GM12872 (cell line): ENCODE measurements around the gene UPK3B.
"Not testable (repeated sequence)": the region's sequence is repeated elsewhere in the genome, so short reads cannot be mapped to it uniquely, and the experiment has no call there.

Source experiments
- TF ChIP-seq, protein P1 (sequence below): IDR thresholded peaks from 3 replicates; pipeline ENCODE4 v1.5.1; 2011; ENCODE audit warnings: low read depth, mild to moderate bottlenecking, low read length, moderate library complexity; ENCODE audit not compliant: insufficient read depth

The UPK3B gene

GRCh38 chr7:76509931-76510877 is at the start of gene UPK3B:
UPK3B (plus strand) TSS chr7:76510552; CDS start chr7:76510653, 101 bp downstream.
- TF ChIP-seq, protein P1, sequence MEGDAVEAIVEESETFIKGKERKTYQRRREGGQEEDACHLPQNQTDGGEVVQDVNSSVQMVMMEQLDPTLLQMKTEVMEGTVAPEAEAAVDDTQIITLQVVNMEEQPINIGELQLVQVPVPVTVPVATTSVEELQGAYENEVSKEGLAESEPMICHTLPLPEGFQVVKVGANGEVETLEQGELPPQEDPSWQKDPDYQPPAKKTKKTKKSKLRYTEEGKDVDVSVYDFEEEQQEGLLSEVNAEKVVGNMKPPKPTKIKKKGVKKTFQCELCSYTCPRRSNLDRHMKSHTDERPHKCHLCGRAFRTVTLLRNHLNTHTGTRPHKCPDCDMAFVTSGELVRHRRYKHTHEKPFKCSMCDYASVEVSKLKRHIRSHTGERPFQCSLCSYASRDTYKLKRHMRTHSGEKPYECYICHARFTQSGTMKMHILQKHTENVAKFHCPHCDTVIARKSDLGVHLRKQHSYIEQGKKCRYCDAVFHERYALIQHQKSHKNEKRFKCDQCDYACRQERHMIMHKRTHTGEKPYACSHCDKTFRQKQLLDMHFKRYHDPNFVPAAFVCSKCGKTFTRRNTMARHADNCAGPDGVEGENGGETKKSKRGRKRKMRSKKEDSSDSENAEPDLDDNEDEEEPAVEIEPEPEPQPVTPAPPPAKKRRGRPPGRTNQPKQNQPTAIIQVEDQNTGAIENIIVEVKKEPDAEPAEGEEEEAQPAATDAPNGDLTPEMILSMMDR: no peak

- TF ChIP-seq, protein P1: not testable (repeated sequence)
Measured at GRCh38 chr7:76461464-76462101, 48.8 kb upstream of the UPK3B start, which contains the start of gene DTX2. DTX2 (plus strand) TSS chr7:76461709; CDS start chr7:76480510, 18,801 bp downstream.

DNA sequence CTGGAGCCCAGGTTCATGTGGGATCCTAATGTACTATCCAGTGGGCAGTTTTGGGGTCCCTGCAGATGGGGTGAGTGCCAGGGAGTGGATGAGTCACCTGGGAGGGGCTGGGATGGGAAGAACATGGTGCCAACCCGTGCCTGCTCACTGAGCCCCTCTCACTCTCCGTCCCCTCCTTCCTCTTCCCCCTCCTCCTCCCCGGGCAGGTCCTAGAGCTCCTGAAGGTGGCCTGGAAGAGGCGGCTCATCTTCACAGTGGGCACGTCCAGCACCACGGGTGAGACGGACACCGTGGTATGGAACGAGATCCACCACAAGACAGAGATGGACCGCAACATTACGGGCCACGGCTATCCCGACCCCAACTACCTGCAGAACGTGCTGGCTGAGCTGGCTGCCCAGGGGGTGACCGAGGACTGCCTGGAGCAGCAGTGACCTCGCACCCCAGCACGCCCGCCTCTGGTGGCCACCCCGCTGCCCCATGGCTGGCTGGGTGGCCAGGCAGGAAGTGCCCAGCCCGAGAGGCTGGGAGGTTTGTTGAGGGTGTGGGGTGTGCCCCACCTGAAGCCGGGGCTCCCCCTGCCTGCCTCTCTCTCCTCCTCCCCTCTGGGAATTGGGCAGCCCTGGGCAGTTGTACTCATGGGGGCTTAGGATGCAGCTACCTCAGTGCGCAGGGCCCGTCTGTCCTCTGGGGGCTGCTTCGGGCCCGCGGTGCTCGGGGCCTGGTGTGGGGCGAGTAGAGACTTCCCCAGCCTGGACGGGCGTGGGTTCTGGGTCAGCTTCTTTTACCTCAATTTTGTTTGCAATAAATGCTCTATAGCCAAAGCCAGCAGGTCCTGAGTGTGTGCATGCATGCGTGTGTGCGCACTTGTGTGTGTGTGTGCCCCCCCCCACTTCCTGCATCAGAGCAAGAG is 4.9 kb upstream of the UPK3B start:
- TF ChIP-seq, protein P1: no peak

- TF ChIP-seq, protein P1: no peak
Measured at GRCh38 chr7:76506081-76506440, 4.3 kb upstream of the UPK3B start.

DNA sequence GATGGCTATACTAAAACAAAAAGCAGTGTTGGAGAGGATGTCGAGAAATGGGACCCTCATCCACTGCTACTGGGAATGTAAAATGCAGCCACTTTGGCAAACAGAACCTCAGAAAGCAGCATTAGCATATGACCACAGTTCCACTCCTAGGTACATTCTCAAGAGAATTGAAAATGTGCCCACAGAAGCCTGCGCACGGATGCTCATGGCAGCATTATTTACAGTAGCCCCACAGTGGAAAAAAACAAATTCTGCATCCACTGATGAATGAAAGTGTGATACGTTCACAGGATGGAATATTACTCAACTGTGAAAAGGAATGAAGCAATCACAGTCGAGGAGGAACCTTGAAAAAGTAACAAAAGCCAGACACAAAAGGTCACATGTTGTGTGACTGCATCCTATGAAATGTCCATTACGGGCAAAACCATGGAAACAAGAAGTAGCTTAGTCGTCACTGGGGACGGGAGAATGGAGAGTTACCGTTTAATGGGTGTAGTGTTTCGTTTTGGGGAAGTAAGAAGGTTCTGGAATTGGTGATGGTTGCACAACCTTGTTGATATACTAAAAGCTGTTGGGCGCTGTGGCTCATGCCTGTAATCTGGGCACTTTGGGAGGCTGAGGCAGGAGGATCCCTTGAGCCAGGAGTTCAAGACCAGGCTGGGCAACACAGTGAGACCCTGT is 2.5 kb upstream of the UPK3B start:
- TF ChIP-seq, protein P1: no peak

DNA sequence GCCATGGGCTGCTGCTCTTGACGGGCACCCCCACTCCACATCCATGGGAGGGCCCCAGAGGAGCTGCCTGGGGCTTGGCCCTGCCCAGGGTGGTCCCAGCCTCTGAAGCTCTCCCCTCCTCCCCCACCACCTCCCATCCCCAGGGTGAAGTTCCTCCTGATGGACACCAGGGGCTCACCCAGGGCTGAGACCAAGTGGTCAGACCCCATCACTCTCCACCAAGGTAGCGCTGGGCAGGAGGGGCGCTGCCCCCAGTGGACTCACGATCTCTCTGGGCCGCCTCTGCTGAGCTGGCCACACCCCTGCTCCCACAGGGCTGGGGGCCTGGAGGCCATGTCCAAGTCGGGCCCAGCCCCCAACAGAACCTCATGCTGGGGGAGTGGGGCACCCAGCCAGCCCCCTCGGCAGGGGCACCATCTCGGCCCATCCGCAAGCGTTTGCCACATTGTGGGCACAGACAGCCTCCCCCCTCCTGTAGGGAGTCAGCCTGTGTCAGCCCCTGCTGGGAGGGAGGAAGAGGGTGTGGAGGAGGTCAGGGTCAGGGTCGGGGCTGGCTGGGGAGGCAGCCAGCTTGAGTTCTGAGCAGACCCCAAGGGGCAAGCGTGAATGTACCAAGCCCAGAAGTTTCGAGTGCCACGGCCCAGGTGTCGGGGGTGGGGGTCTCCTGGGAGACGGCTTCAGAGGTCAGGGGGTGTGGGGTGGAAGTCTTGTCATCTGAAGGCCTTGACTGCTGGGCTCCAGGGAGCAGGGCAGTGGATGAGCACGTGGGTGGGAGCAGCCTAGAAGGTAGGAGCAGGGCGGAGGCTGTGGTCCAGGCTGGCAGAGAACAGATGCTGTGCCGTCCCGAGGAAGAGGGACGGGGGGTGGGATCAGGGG is 2.8 kb downstream of the UPK3B start:
- TF ChIP-seq, protein P1: peak; percentile 30; the same call in 1 of the 3 replicates
